Glutamatergic neuron (in vitro differentiated cells): ENCODE data around the gene ABR. TPM values are rescaled to one million over a fixed set of nuclear protein-coding genes. Genes with fewer than 3 reads are reported as not detected.

Source experiments
- DNase-seq: peaks from one replicate; pipeline ENCODE4 v3.0.0; 2022
- H3K27ac Mint-ChIP-seq: one replicate; pipeline ENCODE4 v1.8.0; 2020; ENCODE audit warnings: mild to moderate bottlenecking, mixed read lengths, inconsistent platforms; ENCODE audit not compliant: unreplicated experiment
- H3K27me3 Mint-ChIP-seq: one replicate; pipeline ENCODE4 v1.8.0; 2020; ENCODE audit warnings: mild to moderate bottlenecking, moderate library complexity, mixed read lengths, inconsistent platforms; ENCODE audit not compliant: unreplicated experiment
- H3K36me3 Mint-ChIP-seq: one replicate; pipeline ENCODE4 v1.8.0; 2020; ENCODE audit warnings: mild to moderate bottlenecking, mixed read lengths, inconsistent platforms; ENCODE audit not compliant: unreplicated experiment
- H3K4me1 Mint-ChIP-seq: one replicate; pipeline ENCODE4 v1.8.0; 2020; ENCODE audit warnings: mild to moderate bottlenecking, low read depth, mixed read lengths, inconsistent platforms; ENCODE audit not compliant: unreplicated experiment
- H3K4me3 Mint-ChIP-seq: one replicate; pipeline ENCODE4 v1.8.0; 2020; ENCODE audit warnings: mild to moderate bottlenecking, mixed read lengths, inconsistent platforms; ENCODE audit not compliant: unreplicated experiment
- H3K9me3 Mint-ChIP-seq: one replicate; pipeline ENCODE4 v1.8.0; 2020; ENCODE audit warnings: mild to moderate bottlenecking, moderate library complexity, mixed read lengths, inconsistent platforms; ENCODE audit not compliant: unreplicated experiment
- total RNA-seq: library from RNA; stranded (reverse); fragmentation: NEBNext Ultra II Directional; extraction: Animal tissue kit (Norgen Biotek cat#: 25700); gene quantifications from one replicate; pipeline ENCODE4 v1.2.1, GENCODE V29; 2021; ENCODE audit not compliant: unreplicated experiment
- TF ChIP-seq, protein P1 (sequence below): fragments of 200-600 bp; sonication (generic); IDR thresholded peaks from one replicate; pipeline ENCODE4 v1.5.0; 2021; ENCODE audit not compliant: partially characterized antibody, unreplicated experiment

Gene ABR
- total RNA-seq, 1 donor from 2014 or later, result 219 TPM

DNA sequence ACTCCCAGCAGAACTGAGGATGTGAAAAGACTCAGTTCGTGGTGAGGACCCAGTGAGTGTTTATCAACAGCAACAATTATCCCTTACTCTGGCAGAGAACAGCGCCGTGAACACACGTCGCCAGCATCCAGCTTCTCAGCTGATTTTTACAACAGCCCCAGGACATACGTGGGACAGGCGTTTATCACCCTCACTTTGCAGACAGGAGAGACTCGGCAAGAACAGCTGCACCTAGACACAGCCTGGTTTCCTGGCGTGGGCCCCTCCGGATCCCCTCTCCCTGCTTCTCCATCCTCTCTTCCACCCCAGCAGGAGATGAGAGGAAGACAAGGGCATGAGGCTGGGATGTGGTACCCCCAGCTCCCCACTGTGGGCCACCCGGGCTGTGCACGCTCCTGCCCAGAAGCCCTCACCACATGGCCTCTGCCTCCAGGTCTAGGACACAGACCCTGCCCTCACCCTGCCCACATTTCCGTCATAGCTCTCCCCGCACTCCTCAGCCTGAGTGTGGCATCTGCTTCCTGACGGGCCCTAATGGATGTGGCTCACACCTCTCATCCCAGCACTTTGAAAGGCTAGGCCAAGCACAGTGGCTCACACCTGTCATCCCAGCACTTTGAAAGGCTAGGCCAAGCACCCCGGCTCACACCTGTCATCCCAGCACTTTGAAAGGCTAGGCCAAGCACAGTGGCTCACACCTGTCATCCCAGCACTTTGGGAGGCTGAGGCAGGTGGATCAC lies 17.5 kb downstream of the ABR start:
- no peaks in the 10 kb centered on the region for H3K36me3 Mint-ChIP-seq
- DNase-seq, result peak; percentile 68
- peaks cover 7% of the 10 kb centered on the region for H3K27me3 Mint-ChIP-seq
- peaks cover 11% of the 10 kb centered on the region for H3K4me1 Mint-ChIP-seq
- H3K4me3 Mint-ChIP-seq, result peak overlapping the region; percentile 46
- peaks cover 7% of the 10 kb centered on the region for H3K9me3 Mint-ChIP-seq
- peak overlapping the region; percentile 68 for H3K27ac Mint-ChIP-seq
- TF ChIP-seq, protein P1, sequence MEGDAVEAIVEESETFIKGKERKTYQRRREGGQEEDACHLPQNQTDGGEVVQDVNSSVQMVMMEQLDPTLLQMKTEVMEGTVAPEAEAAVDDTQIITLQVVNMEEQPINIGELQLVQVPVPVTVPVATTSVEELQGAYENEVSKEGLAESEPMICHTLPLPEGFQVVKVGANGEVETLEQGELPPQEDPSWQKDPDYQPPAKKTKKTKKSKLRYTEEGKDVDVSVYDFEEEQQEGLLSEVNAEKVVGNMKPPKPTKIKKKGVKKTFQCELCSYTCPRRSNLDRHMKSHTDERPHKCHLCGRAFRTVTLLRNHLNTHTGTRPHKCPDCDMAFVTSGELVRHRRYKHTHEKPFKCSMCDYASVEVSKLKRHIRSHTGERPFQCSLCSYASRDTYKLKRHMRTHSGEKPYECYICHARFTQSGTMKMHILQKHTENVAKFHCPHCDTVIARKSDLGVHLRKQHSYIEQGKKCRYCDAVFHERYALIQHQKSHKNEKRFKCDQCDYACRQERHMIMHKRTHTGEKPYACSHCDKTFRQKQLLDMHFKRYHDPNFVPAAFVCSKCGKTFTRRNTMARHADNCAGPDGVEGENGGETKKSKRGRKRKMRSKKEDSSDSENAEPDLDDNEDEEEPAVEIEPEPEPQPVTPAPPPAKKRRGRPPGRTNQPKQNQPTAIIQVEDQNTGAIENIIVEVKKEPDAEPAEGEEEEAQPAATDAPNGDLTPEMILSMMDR, result no peak

DNA sequence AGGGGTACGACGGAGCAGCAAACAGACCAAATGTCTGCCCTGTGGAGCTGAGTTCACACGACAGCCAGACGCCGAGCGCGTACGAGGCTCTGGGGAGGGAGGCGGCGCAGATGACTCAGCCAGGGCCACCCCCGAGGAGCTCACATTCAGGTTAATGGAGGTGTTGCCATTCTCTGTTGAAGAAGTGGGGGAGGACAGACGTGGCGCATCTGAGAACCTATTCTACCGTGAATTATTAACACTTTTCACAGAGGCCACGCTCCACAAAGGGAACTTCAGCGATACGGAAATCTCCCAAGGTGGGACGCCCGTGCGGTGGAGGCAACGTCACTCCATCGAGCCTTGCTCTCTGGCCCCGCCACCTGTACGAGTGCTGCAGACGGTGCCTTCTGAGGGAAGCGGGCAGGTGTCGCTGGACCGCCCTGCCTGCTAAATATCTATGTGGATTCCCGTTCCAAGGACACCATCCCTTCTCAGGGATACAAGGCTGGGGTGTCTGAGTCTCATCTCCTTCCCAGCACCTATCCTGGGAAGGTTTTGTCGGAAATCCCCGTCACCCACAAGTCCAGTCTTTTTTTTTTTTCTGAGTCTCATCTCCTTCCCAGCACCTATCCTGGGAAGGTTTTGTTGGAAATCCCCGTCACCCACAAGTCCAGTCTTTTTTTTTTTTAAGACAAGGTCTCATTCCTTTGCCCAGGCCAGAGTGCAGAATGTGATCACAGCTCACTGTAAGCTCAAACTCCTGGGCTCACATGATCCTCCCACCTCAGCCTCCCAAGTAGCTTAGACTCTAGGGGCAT lies 19.0 kb downstream of the ABR start:
- H3K4me1 Mint-ChIP-seq, result peaks cover 11% of the 10 kb centered on the region

DNA sequence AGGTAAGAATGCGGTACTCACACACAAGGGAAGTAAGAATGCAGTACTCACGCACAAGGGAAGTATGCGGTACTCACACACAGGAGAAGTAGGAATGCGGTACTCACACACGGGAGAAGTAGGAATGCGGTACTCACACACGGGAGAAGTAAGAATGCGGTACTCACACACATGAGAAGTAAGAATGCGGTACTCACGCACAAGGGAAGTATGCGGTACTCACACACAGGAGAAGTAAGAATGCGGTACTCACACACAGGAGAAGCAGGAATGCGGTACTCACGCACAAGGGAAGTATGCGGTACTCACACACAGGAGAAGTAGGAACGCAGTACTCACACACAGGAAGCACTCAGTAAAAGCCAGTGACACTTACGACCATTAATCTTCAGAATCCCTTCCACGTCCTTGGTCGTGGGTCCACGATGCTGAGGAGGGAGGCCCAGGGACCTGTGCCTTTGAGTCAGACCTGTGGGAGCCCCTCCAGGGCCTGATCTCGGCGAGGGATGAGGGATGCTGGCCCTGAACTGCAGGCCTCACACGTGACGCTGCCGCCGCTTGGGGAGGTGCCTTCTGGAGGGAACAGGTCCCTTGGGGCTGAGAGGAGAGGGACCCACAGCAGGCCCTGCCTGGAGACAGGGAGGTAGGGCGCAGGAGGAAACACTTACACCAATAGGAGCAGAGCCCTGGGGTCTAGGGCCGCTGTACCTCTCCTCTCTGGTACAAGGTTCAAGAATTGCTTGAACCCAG lies 20.2 kb downstream of the ABR start:
- Mint-ChIP-seq H3K4me3 (no peak overlapping the region), H3K4me1 (peaks cover 18% of the 10 kb centered on the region), H3K36me3 (no peaks in the 10 kb centered on the region), H3K27ac (no peak overlapping the region), H3K27me3 (peaks cover 9% of the 10 kb centered on the region), H3K9me3 (peaks cover 7% of the 10 kb centered on the region)
- TF ChIP-seq, protein P1, result no peak
- no peak for DNase-seq

More for the DNA sequence above, 19.0 kb downstream of the ABR start:
- TF ChIP-seq, protein P1, result no peak
- no peak overlapping the region for H3K27ac Mint-ChIP-seq
- H3K36me3 Mint-ChIP-seq, result no peaks in the 10 kb centered on the region
- H3K27me3 Mint-ChIP-seq, result peaks cover 7% of the 10 kb centered on the region
- DNase-seq, result no peak
- H3K4me3 Mint-ChIP-seq, result peak overlapping the region; percentile 10
- peaks cover 7% of the 10 kb centered on the region for H3K9me3 Mint-ChIP-seq

DNA sequence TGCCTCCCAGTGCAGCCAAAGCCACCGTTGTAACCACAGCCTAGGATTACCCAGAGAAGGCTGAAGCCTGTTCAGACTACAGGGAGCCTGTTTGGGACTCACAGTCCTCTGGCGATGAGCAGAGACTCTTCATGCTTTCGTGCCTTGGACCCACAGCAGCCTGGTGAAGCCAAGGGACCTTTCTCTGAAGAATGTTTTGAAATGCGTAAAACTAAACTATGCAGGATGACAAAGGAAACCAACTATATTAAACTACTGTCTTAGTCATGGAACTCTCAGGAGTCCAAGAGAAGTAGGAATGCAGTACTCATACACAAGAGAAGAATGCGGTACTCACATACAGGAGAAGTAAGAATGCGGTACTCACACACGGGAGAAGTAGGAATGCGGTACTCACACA lies 20.9 kb downstream of the ABR start:
- Mint-ChIP-seq H3K27ac (peak overlapping the region; percentile 28), H3K27me3 (peaks cover 9% of the 10 kb centered on the region), H3K9me3 (peaks cover 7% of the 10 kb centered on the region), H3K4me1 (peaks cover 20% of the 10 kb centered on the region), H3K36me3 (no peaks in the 10 kb centered on the region), H3K4me3 (no peak overlapping the region)
- TF ChIP-seq, protein P1, result no peak
- no peak for DNase-seq
